Stimulated activated naive CD8-positive, alpha-beta T cell treated with anti-CD3 and anti-CD28 coated beads, Interleukin-15, Interleukin-2, amounts not matched to agents 100 U/mL and 50 U/mL, for 24 hours (primary cell): Measurements from ENCODE around the gene TIGIT.

Experiments
- ATAC-seq: fragments of 150-1000 bp; cut with Tn5 transposase; one replicate; pipeline ENCODE4 v1.10.0; 2021
- DNase-seq: peaks from one replicate; pipeline ENCODE4 v3.0.0; 2021

The TIGIT gene

DNA sequence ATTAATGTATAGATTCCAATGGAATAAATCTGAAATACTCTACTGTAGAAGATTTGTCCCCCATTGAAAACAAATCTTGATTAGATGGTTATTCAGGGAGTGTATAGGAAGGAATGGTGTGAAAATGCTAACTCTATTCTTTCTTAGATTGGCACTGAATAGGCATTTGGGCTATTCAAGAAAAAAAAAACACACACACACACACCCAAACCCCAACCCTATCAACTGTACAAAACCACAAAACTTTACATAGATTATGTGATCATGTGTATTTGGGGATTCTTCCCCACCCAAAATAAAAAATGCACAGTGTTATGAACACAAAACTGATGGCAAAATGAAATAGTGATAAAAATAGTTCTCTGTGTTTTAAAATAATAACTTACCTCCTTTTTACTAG is 61.8 kb downstream of the TIGIT start:
- DNase-seq = no peak
- ATAC-seq = no peak

DNA sequence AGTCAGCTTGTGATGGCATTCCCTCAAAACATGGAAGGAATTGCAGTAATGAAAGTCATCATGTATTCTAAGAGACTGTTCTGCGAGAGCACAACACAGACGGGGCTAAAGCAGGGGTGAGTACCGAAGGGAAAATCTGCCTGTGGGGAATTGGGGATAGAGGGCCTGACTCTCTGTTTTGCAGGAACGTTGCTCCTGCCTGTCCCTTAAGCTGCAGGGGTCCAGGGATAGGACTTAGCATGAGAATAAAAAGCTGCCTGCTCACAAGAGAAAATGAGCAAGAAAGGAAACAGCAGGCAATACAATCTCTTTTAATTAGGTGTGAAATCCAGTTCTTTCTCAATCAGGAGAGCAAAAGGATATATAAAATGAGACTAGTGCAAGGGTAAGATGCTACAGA is 62.2 kb downstream of the TIGIT start:
- DNase-seq (no peak), ATAC-seq (no peak)

DNA sequence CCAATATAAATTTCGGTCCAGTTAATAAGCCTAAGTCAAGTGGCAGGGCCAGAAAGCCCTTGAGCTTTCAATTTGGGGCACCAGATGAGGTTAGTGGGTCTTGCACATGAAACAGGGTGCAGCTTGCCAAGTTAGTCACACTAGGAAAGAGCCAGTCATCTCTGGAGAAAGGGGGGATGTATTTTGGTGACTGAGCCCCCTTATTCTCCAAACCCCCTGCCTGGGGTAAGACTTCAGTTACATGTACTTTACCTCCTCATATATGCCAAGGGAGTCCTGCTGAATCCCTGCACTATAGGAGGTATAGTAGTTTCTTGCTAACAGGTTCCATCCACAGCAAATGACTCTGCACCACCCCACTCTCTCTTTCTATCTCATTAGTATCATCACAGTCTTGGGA is 62.7 kb downstream of the TIGIT start:
- ATAC-seq (peak; percentile 32), DNase-seq (no peak)
